Lung (tissue), 12 donors: ENCODE measurements around the gene RFC2. TPM values are rescaled to one million over a fixed set of nuclear protein-coding genes. Genes with fewer than 3 reads are reported as not detected.

Experiments
- ATAC-seq: fragments of 200-7000 bp; cut with Tn5 transposase; one replicate; pipeline ENCODE4 v1.9.1; 2020; ENCODE audit warnings: moderate number of reproducible peaks; ENCODE audit not compliant: insufficient read depth, low FRiP score
- DNase-seq, 3 donors: peaks; one replicate each; pipeline ENCODE4 v3.0.0-alpha.2; 2013 to 2017
- H3K27ac ChIP-seq, 2 donors: one replicate each; pipeline ENCODE4 v1.5.1; 2013; ENCODE audit warnings: mild to moderate bottlenecking in 2 of 2, moderate library complexity in 2 of 2, control low read depth in 1 of 2, inconsistent platforms in 1 of 2, low read depth in 1 of 2, low read length in 1 of 2
- H3K27me3 ChIP-seq, 3 donors: one replicate each; pipeline ENCODE4 v1.5.1; 2013; ENCODE audit warnings: low read length in 2 of 3; ENCODE audit not compliant: control insufficient read depth in 3 of 3, insufficient read depth in 3 of 3
- H3K36me3 ChIP-seq, 4 donors: one replicate each; pipeline ENCODE4 v1.5.1; 2013; ENCODE audit warnings: low read length in 4 of 4, mild to moderate bottlenecking in 1 of 4, moderate library complexity in 1 of 4; ENCODE audit not compliant: control insufficient read depth in 4 of 4, insufficient read depth in 4 of 4
- H3K4me1 ChIP-seq, 5 donors: one replicate each; pipeline ENCODE4 v1.5.1; 2013; ENCODE audit warnings: low read length in 5 of 5, mild to moderate bottlenecking in 2 of 5, moderate library complexity in 1 of 5; ENCODE audit not compliant: control insufficient read depth in 5 of 5, insufficient read depth in 5 of 5
- H3K4me3 ChIP-seq: one replicate; pipeline ENCODE4 v1.5.1; 2013; ENCODE audit warnings: mild to moderate bottlenecking, control low read depth, moderate library complexity
- H3K9ac ChIP-seq, 2 donors: one replicate each; pipeline ENCODE4 v1.5.1; 2013; ENCODE audit warnings: low read length in 2 of 2, control low read depth in 1 of 2; ENCODE audit not compliant: insufficient read depth in 1 of 2
- H3K9me3 ChIP-seq, 4 donors: one replicate each; pipeline ENCODE4 v1.5.1; 2013; ENCODE audit warnings: low read length in 3 of 4, mild to moderate bottlenecking in 1 of 4, moderate library complexity in 1 of 4; ENCODE audit not compliant: control insufficient read depth in 4 of 4, insufficient read depth in 3 of 4
- CTCF ChIP-seq: IDR thresholded peaks from 2 replicates; pipeline ENCODE4 v1.5.1; 2012; ENCODE audit warnings: mild to moderate bottlenecking; ENCODE audit errors: control extremely low read depth, extremely low read depth
- WGBS, 2 donors: extraction: QIAGEN DNeasy Blood & Tissue Kit; methylation state at CpG; one replicate each; pipeline ENCODE4 v1.1.7; 2013; 5-methylcytosine and 5-hydroxymethylcytosine counted together
- polyA plus RNA-seq, 2 donors: library from polyadenylated mRNA; stranded (reverse); fragments of 200-250 nt; gene quantifications; one replicate each; pipeline ENCODE4 v1.2.1, GENCODE V29; 2013
- total RNA-seq, 2 donors: library from RNA; depleted of rRNA in 1 of 2; stranded (reverse); fragments of >200 nt in 1 of 2; gene quantifications; one replicate each; pipeline ENCODE4 v1.2.1, GENCODE V29; 2014 to 2021
- donor health status: control.
- donor health status: control.
- donor health status: Bipolar disorder and iron deficiency.
- donor health status: healthy.
- donor health status: DM: yes; HTN: yes; CAD: no.

RFC2 gene
- total and polyA plus RNA-seq, 4 donors, result 14.5 to 23.8 (median 21.2) TPM

DNA sequence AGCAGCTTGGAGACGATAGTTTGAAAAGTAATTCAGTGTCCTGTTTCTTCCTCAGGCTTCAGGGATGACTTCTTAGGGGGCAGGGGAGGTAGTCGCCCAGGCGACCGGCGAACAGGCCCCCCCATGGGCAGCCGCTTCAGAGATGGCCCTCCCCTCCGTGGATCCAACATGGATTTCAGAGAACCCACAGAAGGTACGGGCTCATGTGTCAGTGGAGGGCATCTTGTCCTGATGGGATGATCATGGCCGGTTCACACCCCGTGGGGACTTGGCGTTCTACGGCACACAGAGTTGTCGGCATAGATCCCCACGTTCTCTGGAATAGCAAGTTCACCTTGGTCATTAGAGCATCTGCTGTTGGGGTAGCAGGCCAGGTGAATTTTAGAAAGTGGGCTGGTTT, 59.5 kb downstream of the RFC2 start:
- Histone ChIP-seq H3K9ac (no peak overlapping the region), H3K4me1 (no peaks in the 10 kb centered on the region), H3K4me3 (no peak overlapping the region), H3K9me3 (no peaks in the 10 kb centered on the region), H3K27ac (no peak overlapping the region), H3K36me3 (peaks cover 30 to 43% (median 38%) of the 10 kb centered on the region in 4 donors), H3K27me3 (no peaks in the 10 kb centered on the region)
- no peak for TF ChIP-seq CTCF
- WGBS, 2 donors, result 92 to 94% methylated on average over 14 of the region's 14 CpGs
- DNase-seq (no peak), ATAC-seq (no peak)

DNA sequence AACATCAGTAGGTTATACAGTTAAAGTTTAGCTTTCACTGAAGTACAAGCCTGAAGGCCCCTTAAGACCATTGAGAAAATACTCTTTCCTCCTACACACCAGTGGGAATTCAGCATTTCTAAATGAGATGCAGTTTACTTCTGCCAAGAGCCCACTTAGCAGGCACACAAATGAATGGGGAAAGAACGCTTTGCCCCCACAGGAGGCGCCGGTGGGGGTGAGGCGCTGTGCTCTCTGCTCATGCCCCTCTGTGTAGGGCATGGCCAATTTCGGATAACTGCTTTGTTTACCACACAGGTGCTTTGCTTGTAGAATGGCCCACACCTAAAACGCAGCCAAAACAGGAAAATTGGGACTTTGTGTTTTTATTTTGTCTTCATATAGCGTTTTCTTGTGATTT, 60.3 kb downstream of the RFC2 start:
- Histone ChIP-seq H3K4me1 (no peaks in the 10 kb centered on the region), H3K9ac (no peak overlapping the region), H3K36me3 (peaks cover 37 to 45% (median 44%) of the 10 kb centered on the region in 4 donors), H3K4me3 (no peak overlapping the region), H3K27ac (no peak overlapping the region), H3K27me3 (no peaks in the 10 kb centered on the region), H3K9me3 (no peaks in the 10 kb centered on the region)
- ATAC-seq (no peak), DNase-seq (no peak)
- WGBS, 2 donors, result 93% methylated on average over 7 of the region's 7 CpGs
- TF ChIP-seq CTCF, result no peak

DNA sequence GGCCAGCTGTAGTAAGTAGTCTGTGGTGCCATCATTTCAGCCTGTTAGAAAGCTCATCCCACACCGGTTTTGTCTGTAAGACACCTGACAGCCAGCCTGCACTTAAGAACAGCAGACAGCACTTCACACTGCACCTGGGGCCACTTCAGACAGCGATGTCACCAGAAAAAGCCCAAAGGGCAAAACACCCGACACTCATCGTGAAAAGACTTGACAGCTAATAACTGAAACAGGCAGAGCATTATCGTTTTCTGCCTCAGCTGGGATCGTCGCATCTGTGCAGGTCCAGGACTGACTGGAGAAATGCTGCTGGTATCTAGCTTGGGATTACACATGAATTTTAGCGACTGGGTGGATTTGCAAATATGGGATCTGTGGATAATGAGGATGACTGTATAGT, 61.1 kb downstream of the RFC2 start:
- Histone ChIP-seq H3K9ac (no peak overlapping the region), H3K36me3 (peaks cover 45 to 53% (median 51%) of the 10 kb centered on the region in 4 donors), H3K27me3 (no peaks in the 10 kb centered on the region), H3K9me3 (no peaks in the 10 kb centered on the region), H3K4me1 (peaks cover 0 to 4% (median 0%) of the 10 kb centered on the region in 5 donors), H3K4me3 (no peak overlapping the region), H3K27ac (no peak overlapping the region)
- TF ChIP-seq CTCF, result no peak
- no peak for DNase-seq
- 90% methylated on average over 8 of the region's 8 CpGs for WGBS, 2 donors
- no peak for ATAC-seq

GRCh38 chr7:74191231-74191630, 63.0 kb downstream of the RFC2 start:
- 94 to 96% methylated on average over 9 of the region's 9 CpGs for WGBS, 2 donors
- no peak for ATAC-seq

More at GRCh38 chr7:74191231-74191630, 63.0 kb downstream of the RFC2 start:
- H3K4me1 ChIP-seq, result peaks cover 3 to 10% (median 4%) of the 10 kb centered on the region in 5 donors
- no peaks in the 10 kb centered on the region for H3K9me3 ChIP-seq
- no peaks in the 10 kb centered on the region for H3K27me3 ChIP-seq
- no peak for DNase-seq
- H3K36me3 ChIP-seq, result peaks cover 48 to 55% (median 49%) of the 10 kb centered on the region in 4 donors
- no peak overlapping the region for H3K4me3 ChIP-seq
- H3K9ac ChIP-seq, result no peak overlapping the region
- no peak overlapping the region for H3K27ac ChIP-seq
- TF ChIP-seq CTCF, result no peak
